ENCODE measurements around the gene MYH14. TPM values are rescaled to one million over a fixed set of nuclear protein-coding genes. Genes with fewer than 3 reads are reported as not detected.
A peak's percentile ranks its signal among the peaks of the same experiment; 100 is the strongest.
"Not testable (repeated sequence)": the region's sequence is repeated elsewhere in the genome, so short reads cannot be mapped to it uniquely, and the experiment has no call there.

MYH14 gene
- total RNA-seq, 1 experiment from 2014 or later: 8.8 TPM

- DNase-seq (ENCODE audit: low spot score): no peak
- in situ Hi-C loops (cut with HindIII; ENCODE audit: low sequenced_read_pairs): no loop called here
Observed at GRCh38 chr19:50326101-50326664, 122.8 kb downstream of the MYH14 start.

- in situ Hi-C loops (cut with HindIII; ENCODE audit: low sequenced_read_pairs): no loop called here
- DNase-seq (ENCODE audit: low spot score): no peak
Observed at GRCh38 chr19:50327013-50327412, 123.6 kb downstream of the MYH14 start.

- DNase-seq (ENCODE audit: low spot score): no peak
- in situ Hi-C loops (cut with HindIII; ENCODE audit: low sequenced_read_pairs): no loop called here
Observed at GRCh38 chr19:50327461-50328223, 124.2 kb downstream of the MYH14 start.

- in situ Hi-C loops (cut with HindIII; ENCODE audit: low sequenced_read_pairs): no loop called here
- no peak for DNase-seq (ENCODE audit: low spot score)
Observed at GRCh38 chr19:50328224-50328872, 124.9 kb downstream of the MYH14 start.

GRCh38 chr19:50328873-50329145, 125.4 kb downstream of the MYH14 start:
- in situ Hi-C loops (cut with HindIII; ENCODE audit: low sequenced_read_pairs): no loop called here
- no peak for DNase-seq (ENCODE audit: low spot score)

- in situ Hi-C loops (cut with HindIII; ENCODE audit: low sequenced_read_pairs): no loop called here
- DNase-seq (ENCODE audit: low spot score): peak; percentile 100
Observed at GRCh38 chr19:50329146-50329925, 125.9 kb downstream of the MYH14 start, which contains the start of gene KCNC3. KCNC3 (minus strand) TSS chr19:50329377; CDS start chr19:50329082, 295 bp downstream.

- DNase-seq (ENCODE audit: low spot score); in situ Hi-C loops (cut with HindIII; ENCODE audit: low sequenced_read_pairs): not testable (repeated sequence)
Observed at GRCh38 chr19:50329926-50330294, 126.5 kb downstream of the MYH14 start.

- in situ Hi-C loops (cut with HindIII; ENCODE audit: low sequenced_read_pairs): no loop called here
- DNase-seq (ENCODE audit: low spot score): peak; percentile 93
Observed at GRCh38 chr19:50330365-50331078, 127.1 kb downstream of the MYH14 start.

- in situ Hi-C loops (cut with HindIII; ENCODE audit: low sequenced_read_pairs): no loop called here
- peak; percentile 39 for DNase-seq (ENCODE audit: low spot score)
Observed at GRCh38 chr19:50331221-50331993, 128.0 kb downstream of the MYH14 start.

GRCh38 chr19:50331994-50332243, 128.5 kb downstream of the MYH14 start:
- DNase-seq (ENCODE audit: low spot score): no peak
- in situ Hi-C loops (cut with HindIII; ENCODE audit: low sequenced_read_pairs): no loop called here

- DNase-seq (ENCODE audit: low spot score): peak; percentile 59
- in situ Hi-C loops (cut with HindIII; ENCODE audit: low sequenced_read_pairs): no loop called here
Observed at GRCh38 chr19:50332244-50333038, 129.0 kb downstream of the MYH14 start.

GRCh38 chr19:50333235-50333736, 129.9 kb downstream of the MYH14 start:
- in situ Hi-C loops (cut with HindIII; ENCODE audit: low sequenced_read_pairs): no loop called here
- DNase-seq (ENCODE audit: low spot score): peak; percentile 96

- no peak for DNase-seq (ENCODE audit: low spot score)
- in situ Hi-C loops (cut with HindIII; ENCODE audit: low sequenced_read_pairs): no loop called here
Observed at GRCh38 chr19:50333737-50334617, 130.6 kb downstream of the MYH14 start.

- no peak for DNase-seq (ENCODE audit: low spot score)
- in situ Hi-C loops (cut with HindIII; ENCODE audit: low sequenced_read_pairs): no loop called here
Observed at GRCh38 chr19:50334741-50335421, 131.5 kb downstream of the MYH14 start.

- in situ Hi-C loops (cut with HindIII; ENCODE audit: low sequenced_read_pairs); DNase-seq (ENCODE audit: low spot score): not testable (repeated sequence)
Observed at GRCh38 chr19:50337031-50337430, 133.6 kb downstream of the MYH14 start.

GRCh38 chr19:50340331-50340730, 136.9 kb downstream of the MYH14 start:
- in situ Hi-C loops (cut with HindIII; ENCODE audit: low sequenced_read_pairs): no loop called here

More at GRCh38 chr19:50340331-50340730, 136.9 kb downstream of the MYH14 start:
- DNase-seq (ENCODE audit: low spot score): no peak

All from G401 (cell line).